MM.1S (cell line): ENCODE data around the gene SLIT1.

Experiments used
- DNase-seq: peaks from one replicate; pipeline ENCODE4 v3.0.0-alpha.2; 2015
- H2AFZ ChIP-seq: fragments of 300-600 bp; sonication (generic); 2 replicates; pipeline ENCODE4 v1.6.0; 2016; ENCODE audit warnings: antibody characterized with exemption, low read length
- H3F3A ChIP-seq: fragments of 300-600 bp; sonication (generic); 2 replicates; pipeline ENCODE4 v1.6.1; 2016; ENCODE audit warnings: mild to moderate bottlenecking, antibody characterized with exemption, low read length, moderate library complexity, mixed read lengths; ENCODE audit not compliant: insufficient read depth
- H3K27ac ChIP-seq: fragments of 300-600 bp; sonication (generic); 2 replicates; pipeline ENCODE4 v1.5.1; 2016; ENCODE audit warnings: mild to moderate bottlenecking, low read length
- H3K27me3 ChIP-seq: fragments of 300-600 bp; sonication (generic); replicated peaks from 2 replicates; pipeline ENCODE4 v1.6.0; 2016; ENCODE audit warnings: low read length; ENCODE audit not compliant: insufficient read depth
- H3K36me3 ChIP-seq: fragments of 300-600 bp; sonication (generic); replicated peaks from 2 replicates; pipeline ENCODE4 v1.6.1; 2016; ENCODE audit warnings: mild to moderate bottlenecking, low read length, mixed read lengths; ENCODE audit not compliant: insufficient read depth
- H3K4me1 ChIP-seq: fragments of 300-600 bp; sonication (generic); 2 replicates; pipeline ENCODE4 v1.6.1; 2016; ENCODE audit warnings: low read length, mixed read lengths
- H3K4me2 ChIP-seq: fragments of 300-600 bp; sonication (generic); 2 replicates; pipeline ENCODE4 v1.6.0; 2016; ENCODE audit warnings: low read depth, low read length
- H3K4me3 ChIP-seq: fragments of 300-600 bp; sonication (generic); 2 replicates; pipeline ENCODE4 v1.5.1; 2016; ENCODE audit warnings: low read length, mixed read lengths
- H3K79me2 ChIP-seq: fragments of 300-600 bp; sonication (generic); 2 replicates; pipeline ENCODE4 v1.6.1; 2016; ENCODE audit warnings: mixed run types, low read length, mixed read lengths
- H3K9ac ChIP-seq: fragments of 300-600 bp; sonication (generic); 2 replicates; pipeline ENCODE4 v1.6.1; 2016; ENCODE audit warnings: low read length, mixed read lengths
- H3K9me2 ChIP-seq: fragments of 300-600 bp; sonication (generic); replicated peaks from 2 replicates; pipeline ENCODE4 v1.6.1; 2016; ENCODE audit warnings: mild to moderate bottlenecking, low read length, mixed read lengths; ENCODE audit not compliant: insufficient read depth
- H3K9me3 ChIP-seq: fragments of 300-600 bp; sonication (generic); replicated peaks from 2 replicates; pipeline ENCODE4 v1.6.1; 2016; ENCODE audit warnings: mild to moderate bottlenecking, low read length, mixed read lengths; ENCODE audit not compliant: insufficient read depth
- H4K20me1 ChIP-seq: fragments of 300-600 bp; sonication (generic); 2 replicates; pipeline ENCODE4 v1.6.1; 2016; ENCODE audit warnings: mild to moderate bottlenecking, low read length, moderate library complexity, mixed read lengths; ENCODE audit not compliant: insufficient read depth
- CTCF ChIP-seq: fragments of 300-600 bp; sonication (generic); IDR thresholded peaks from 2 replicates; pipeline ENCODE4 v1.5.1; 2016; ENCODE audit warnings: antibody characterized with exemption, low read length, mixed read lengths
- EZH2 ChIP-seq: fragments of 300-600 bp; sonication (generic); optimal IDR thresholded peaks from 2 replicates; pipeline ENCODE3; 2017; ENCODE audit warnings: low read depth, mild to moderate bottlenecking, antibody characterized with exemption, low read length, mixed read lengths
- EZH2phosphoT487 ChIP-seq: fragments of 300-600 bp; sonication (generic); IDR thresholded peaks from 2 replicates; pipeline ENCODE4 v1.6.1; 2018; ENCODE audit warnings: antibody characterized with exemption, low read length

The SLIT1 gene

DNA sequence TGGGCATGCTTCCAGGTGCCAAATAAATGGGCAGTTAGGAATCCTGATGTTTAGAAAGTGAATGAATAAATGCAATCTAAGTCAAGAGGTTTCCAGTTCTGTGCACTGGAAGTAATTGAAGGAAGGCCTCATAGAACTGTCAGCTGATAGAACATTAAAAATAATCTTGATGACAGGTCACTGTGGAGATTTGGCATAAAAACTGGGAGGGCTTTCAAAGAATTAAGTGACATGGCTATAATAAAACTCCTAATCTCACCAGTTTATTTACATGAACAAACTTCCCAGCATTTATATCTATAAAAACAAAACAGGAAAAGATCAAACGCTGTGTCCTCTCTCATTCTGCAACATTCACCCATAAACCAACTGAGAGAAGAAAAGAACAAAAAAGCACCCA lies 170.5 kb downstream of the SLIT1 start:
- Histone ChIP-seq H4K20me1 (no peaks in the 10 kb centered on the region), H2AFZ (no peak overlapping the region), H3K4me3 (no peak overlapping the region), H3K36me3 (no peaks in the 10 kb centered on the region), H3K27me3 (no peaks in the 10 kb centered on the region), H3K9ac (no peak overlapping the region), H3K27ac (no peak overlapping the region), H3K79me2 (no peaks in the 10 kb centered on the region), H3K9me3 (no peaks in the 10 kb centered on the region), H3K4me2 (no peak overlapping the region), H3F3A (peaks cover 9% of the 10 kb centered on the region), H3K9me2 (no peaks in the 10 kb centered on the region), H3K4me1 (peaks cover 11% of the 10 kb centered on the region)
- TF ChIP-seq EZH2 (no peak), EZH2phosphoT487 (no peak), CTCF (no peak)
- DNase-seq, result no peak

DNA sequence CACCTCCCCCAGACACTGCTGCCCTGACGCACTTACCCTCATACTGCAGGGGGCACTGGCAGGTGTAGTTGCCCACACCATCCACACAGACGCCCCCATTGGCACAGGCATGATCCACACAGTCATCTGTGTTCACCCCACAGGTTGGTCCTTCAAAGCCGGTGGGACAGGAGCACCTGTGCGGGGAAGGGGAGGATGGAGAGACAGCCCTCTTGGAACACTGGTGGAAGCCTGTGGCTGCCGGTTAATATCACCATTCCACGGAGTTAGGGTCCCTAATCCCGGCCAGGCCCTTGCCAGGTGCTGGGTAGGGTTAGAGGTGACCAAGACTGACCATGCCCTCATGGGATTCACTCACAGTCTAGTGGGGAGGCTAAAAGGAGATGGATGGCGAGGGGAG lies 171.8 kb downstream of the SLIT1 start:
- H2AFZ ChIP-seq, result no peak overlapping the region
- no peaks in the 10 kb centered on the region for H3K9me2 ChIP-seq
- H4K20me1 ChIP-seq, result no peaks in the 10 kb centered on the region
- no peak overlapping the region for H3K4me3 ChIP-seq
- H3K9ac ChIP-seq, result no peak overlapping the region
- no peak overlapping the region for H3K27ac ChIP-seq
- H3K27me3 ChIP-seq, result no peaks in the 10 kb centered on the region
- no peaks in the 10 kb centered on the region for H3K79me2 ChIP-seq
- no peaks in the 10 kb centered on the region for H3K36me3 ChIP-seq
- peaks cover 9% of the 10 kb centered on the region for H3F3A ChIP-seq
- no peaks in the 10 kb centered on the region for H3K9me3 ChIP-seq
- H3K4me1 ChIP-seq, result peaks cover 11% of the 10 kb centered on the region
- no peak for DNase-seq
- TF ChIP-seq EZH2phosphoT487, result no peak
- no peak for TF ChIP-seq EZH2
- no peak for TF ChIP-seq CTCF
- H3K4me2 ChIP-seq, result no peak overlapping the region

- Histone ChIP-seq H3K36me3 (no peaks in the 10 kb centered on the region), H3F3A (peaks cover 9% of the 10 kb centered on the region), H2AFZ (no peak overlapping the region), H3K9me2 (no peaks in the 10 kb centered on the region), H3K4me3 (no peak overlapping the region), H3K9me3 (no peaks in the 10 kb centered on the region), H3K4me1 (peaks cover 11% of the 10 kb centered on the region), H3K27me3 (no peaks in the 10 kb centered on the region), H3K27ac (no peak overlapping the region), H4K20me1 (no peaks in the 10 kb centered on the region), H3K9ac (no peak overlapping the region), H3K4me2 (no peak overlapping the region), H3K79me2 (no peaks in the 10 kb centered on the region)
- TF ChIP-seq EZH2 (no peak), CTCF (no peak), EZH2phosphoT487 (no peak)
- no peak for DNase-seq
These were observed 172.2 kb downstream of the SLIT1 start for GRCh38 chr10:97013568-97013967.
